ENCODE measurements around the gene FBXW7. TPM values are rescaled to one million over a fixed set of nuclear protein-coding genes. Genes with fewer than 3 reads are reported as not detected.

The FBXW7 gene
- total and polyA plus RNA-seq, 2 of the 8 experiments (the other 6 are each of a cell fraction or from before 2014, with no cell fraction given), result 6.0 to 26.7 TPM

DNA sequence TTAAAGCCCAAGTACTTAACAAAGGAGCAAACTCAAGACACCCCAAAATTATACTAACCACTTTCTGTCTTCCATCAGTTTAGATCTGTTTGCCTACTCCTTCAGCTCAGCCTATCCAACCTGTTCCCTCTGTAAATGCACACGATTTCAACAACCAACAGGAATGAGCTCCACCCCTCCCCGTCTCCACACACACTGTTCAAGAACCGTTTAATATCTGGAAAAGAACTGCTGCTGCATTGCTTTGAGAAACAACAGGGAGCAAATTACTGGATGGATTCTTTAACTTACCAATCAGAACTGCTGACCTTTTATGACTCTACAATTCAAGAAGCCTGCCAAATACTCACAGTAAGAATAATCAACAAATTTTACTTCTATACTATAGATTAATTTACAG, 87.0 kb downstream of the FBXW7 start:
- no peaks in the 10 kb centered on the region for H3K4me1 ChIP-seq (replicated peaks in 1 of 4; ENCODE audit: control insufficient read depth in 3 of 4, insufficient read depth in 4 of 4, low read length in 3 of 4)
- H3K4me3 ChIP-seq (ENCODE audit: extremely low read depth in 1 of 4, insufficient read depth in 2 of 4, low read depth in 3 of 4, low read length in 4 of 4), result no peak overlapping the region
- no peak overlapping the region for H3K27ac ChIP-seq (ENCODE audit: low read depth, low read length)
- H3K4ac ChIP-seq (replicated peaks; ENCODE audit: insufficient read length, low read depth, low read length), result no peak overlapping the region
- no peak overlapping the region for H3K56ac ChIP-seq (replicated peaks; ENCODE audit: insufficient read length, low read depth, low read length)
- H4K91ac ChIP-seq (replicated peaks; ENCODE audit: insufficient read length, low read length), result no peak overlapping the region
- FAIRE-seq (peak; percentile 42), DNase-seq (ENCODE audit: low read depth in 1 of 2, low spot score in 2 of 2) (no peak)
- H2BK12ac ChIP-seq (ENCODE audit: low read depth, low read length), result no peak overlapping the region
- no peak overlapping the region for H2AFZ ChIP-seq (ENCODE audit: low read length)
- no peaks in the 10 kb centered on the region for H3K9me3 ChIP-seq (ENCODE audit: insufficient read depth in 2 of 2, low read depth in 1 of 2, low read length in 1 of 2)
- no peaks in the 10 kb centered on the region for H3K36me3 ChIP-seq (ENCODE audit: control insufficient read depth in 2 of 4, insufficient read depth in 4 of 4, low read length in 3 of 4)
- no peaks in the 10 kb centered on the region for H3K23me2 ChIP-seq (ENCODE audit: low read depth, low read length)
- no peak overlapping the region for H2BK5ac ChIP-seq (ENCODE audit: low read depth, low read length)
- no peak overlapping the region for H3K14ac ChIP-seq (ENCODE audit: insufficient read length)
- H4K20me1 ChIP-seq (replicated peaks in 1 of 2; ENCODE audit: control insufficient read depth in 1 of 2, insufficient read depth in 2 of 2, low read length in 2 of 2), result no peaks in the 10 kb centered on the region
- no peak overlapping the region for H3K9ac ChIP-seq (replicated peaks in 1 of 4; ENCODE audit: extremely low read depth in 1 of 4, low read depth in 3 of 4, low read length in 3 of 4)
- H4K5ac ChIP-seq (ENCODE audit: insufficient read length, low read depth, low read length), result no peak overlapping the region
- peaks cover 0 to 27% of the 10 kb centered on the region in 2 experiments; a peak in 2 of 4 replicates for H3K79me2 ChIP-seq (ENCODE audit: control insufficient read depth in 1 of 2, insufficient read depth in 2 of 2, low read length in 2 of 2)
- H2AK5ac ChIP-seq (ENCODE audit: low read depth, low read length), result no peak overlapping the region
- H3K4me2 ChIP-seq (ENCODE audit: insufficient read depth in 1 of 2, low read depth in 2 of 2, low read length in 2 of 2), result no peak overlapping the region
- POLR2A ChIA-PET (ENCODE audit: partially characterized antibody), result no interaction called here
- no peak overlapping the region for H3K18ac ChIP-seq (ENCODE audit: extremely low read depth, low read length)
- no peak overlapping the region for H2BK20ac ChIP-seq (ENCODE audit: low read length)
- H3K79me1 ChIP-seq (ENCODE audit: low read depth, low read length), result peaks cover 2% of the 10 kb centered on the region; the same call in 1 of the 2 replicates
- CTCF ChIA-PET (ENCODE audit: partially characterized antibody), result interaction anchor here (1.1 to 5.3 kb wide), 5 partner anchors 9 to 131 kb away, joined by 3 to 16 read pairs (median 7); no protein-coding TSS in a partner anchor
- H2BK15ac ChIP-seq (ENCODE audit: low read length), result no peak overlapping the region
- no peak overlapping the region for H2BK120ac ChIP-seq (replicated peaks; ENCODE audit: low read depth, low read length)
- H4K8ac ChIP-seq (ENCODE audit: extremely low read depth, insufficient read depth, low read length), result no peak overlapping the region
- 90% methylated on average over 3 of the region's 3 CpGs; no CpG with 5 or more reads in 1 of the 2 experiments for WGBS, 2 experiments (ENCODE audit: extremely low coverage in 1 of 2, insufficient coverage in 1 of 2, insufficient read length in 1 of 2, insufficient replicate concordance in 2 of 2, low coverage in 1 of 2, low lambda C conversion rate in 2 of 2, missing lambda C conversion rate in 1 of 2)
- no peaks in the 10 kb centered on the region for H3K27me3 ChIP-seq (replicated peaks in 1 of 4; ENCODE audit: control insufficient read depth in 3 of 4, extremely low read depth in 1 of 4, insufficient read depth in 3 of 4, low read length in 3 of 4)
- H3K23ac ChIP-seq (ENCODE audit: insufficient read length), result no peak overlapping the region
- TF ChIP-seq SRF (IDR thresholded peaks at IDR 0.05; ENCODE audit: low read depth, low read length) (no peak), CHD1 (IDR thresholded peaks at IDR 0.05; ENCODE audit: low read depth, low read length) (no peak), RBBP5 (IDR thresholded peaks at IDR 0.05; ENCODE audit: borderline replicate concordance, low read depth, low read length) (no peak), NRF1 (IDR thresholded peaks at IDR 0.05; ENCODE audit: low read depth, low read length) (no peak), CREB1 (IDR thresholded peaks at IDR 0.05) (no peak), CEBPB (IDR thresholded peaks at IDR 0.05; ENCODE audit: low read depth, low read length) (no peak), POLR2A (IDR thresholded peaks at IDR 0.05; ENCODE audit: control extremely low read depth in 1 of 2, low read depth in 2 of 2, low read length in 2 of 2) (no peak), JUN (IDR thresholded peaks at IDR 0.05; ENCODE audit: low read depth, low read length) (no peak), EGR1 (IDR thresholded peaks at IDR 0.05; ENCODE audit: borderline replicate concordance, low read depth, low read length) (no peak), SUZ12 (IDR thresholded peaks at IDR 0.05; ENCODE audit: low read length) (no peak), RFX5 (IDR thresholded peaks at IDR 0.05; ENCODE audit: borderline replicate concordance, low read depth, low read length) (no peak)
- TF ChIP-seq, protein P1, sequence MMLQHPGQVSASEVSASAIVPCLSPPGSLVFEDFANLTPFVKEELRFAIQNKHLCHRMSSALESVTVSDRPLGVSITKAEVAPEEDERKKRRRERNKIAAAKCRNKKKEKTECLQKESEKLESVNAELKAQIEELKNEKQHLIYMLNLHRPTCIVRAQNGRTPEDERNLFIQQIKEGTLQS (IDR thresholded peaks at IDR 0.05; ENCODE audit: insufficient read depth, low read depth, low read length), result no peak
